ENCODE data around the gene FAM174C. TPM values are rescaled to one million over a fixed set of nuclear protein-coding genes. Genes with fewer than 3 reads are reported as not detected.
A peak's percentile ranks its signal among the peaks of the same experiment; 100 is the strongest.

Gene FAM174C
- polyA plus RNA-seq, 1 experiment, result 16.6 TPM

- TF ChIP-seq, protein P1, sequence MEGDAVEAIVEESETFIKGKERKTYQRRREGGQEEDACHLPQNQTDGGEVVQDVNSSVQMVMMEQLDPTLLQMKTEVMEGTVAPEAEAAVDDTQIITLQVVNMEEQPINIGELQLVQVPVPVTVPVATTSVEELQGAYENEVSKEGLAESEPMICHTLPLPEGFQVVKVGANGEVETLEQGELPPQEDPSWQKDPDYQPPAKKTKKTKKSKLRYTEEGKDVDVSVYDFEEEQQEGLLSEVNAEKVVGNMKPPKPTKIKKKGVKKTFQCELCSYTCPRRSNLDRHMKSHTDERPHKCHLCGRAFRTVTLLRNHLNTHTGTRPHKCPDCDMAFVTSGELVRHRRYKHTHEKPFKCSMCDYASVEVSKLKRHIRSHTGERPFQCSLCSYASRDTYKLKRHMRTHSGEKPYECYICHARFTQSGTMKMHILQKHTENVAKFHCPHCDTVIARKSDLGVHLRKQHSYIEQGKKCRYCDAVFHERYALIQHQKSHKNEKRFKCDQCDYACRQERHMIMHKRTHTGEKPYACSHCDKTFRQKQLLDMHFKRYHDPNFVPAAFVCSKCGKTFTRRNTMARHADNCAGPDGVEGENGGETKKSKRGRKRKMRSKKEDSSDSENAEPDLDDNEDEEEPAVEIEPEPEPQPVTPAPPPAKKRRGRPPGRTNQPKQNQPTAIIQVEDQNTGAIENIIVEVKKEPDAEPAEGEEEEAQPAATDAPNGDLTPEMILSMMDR (IDR thresholded peaks at IDR 0.05; ENCODE audit: low read depth, low read length), result no peak
- POLR2A ChIA-PET, result interaction anchor here (0.6 to 7.1 kb wide), 39 partner anchors 8 to 885 kb away, joined by 3 to 241 read pairs (median 5); partner anchors contain the start of genes ATP5F1D, CNN2, DAZAP1 and RNU6-2
- peak overlapping the region; percentile 94 for H3K27ac ChIP-seq (ENCODE audit: low read depth, low read length)
- no peaks in the 10 kb centered on the region for H3K27me3 ChIP-seq (ENCODE audit: control insufficient read depth, insufficient read depth, low read length)
- H3K4me3 ChIP-seq (ENCODE audit: low read depth, low read length), result peak overlapping the region; percentile 94
- no peak for DNase-seq (ENCODE audit: low read depth, low spot score)
- CTCF ChIA-PET, result interaction anchor here (5.0 kb wide), 1 partner anchor 26 kb away, joined by 224 read pairs; the partner anchor contains the start of gene ATP5F1D
- peaks cover 9% of the 10 kb centered on the region; the same call in 1 of the 2 replicates for H3K9me3 ChIP-seq (ENCODE audit: control insufficient read depth, insufficient read depth, low read length)
Measured at GRCh38 chr19:1269478-1270212, 5.7 kb upstream of the FAM174C start.

DNA sequence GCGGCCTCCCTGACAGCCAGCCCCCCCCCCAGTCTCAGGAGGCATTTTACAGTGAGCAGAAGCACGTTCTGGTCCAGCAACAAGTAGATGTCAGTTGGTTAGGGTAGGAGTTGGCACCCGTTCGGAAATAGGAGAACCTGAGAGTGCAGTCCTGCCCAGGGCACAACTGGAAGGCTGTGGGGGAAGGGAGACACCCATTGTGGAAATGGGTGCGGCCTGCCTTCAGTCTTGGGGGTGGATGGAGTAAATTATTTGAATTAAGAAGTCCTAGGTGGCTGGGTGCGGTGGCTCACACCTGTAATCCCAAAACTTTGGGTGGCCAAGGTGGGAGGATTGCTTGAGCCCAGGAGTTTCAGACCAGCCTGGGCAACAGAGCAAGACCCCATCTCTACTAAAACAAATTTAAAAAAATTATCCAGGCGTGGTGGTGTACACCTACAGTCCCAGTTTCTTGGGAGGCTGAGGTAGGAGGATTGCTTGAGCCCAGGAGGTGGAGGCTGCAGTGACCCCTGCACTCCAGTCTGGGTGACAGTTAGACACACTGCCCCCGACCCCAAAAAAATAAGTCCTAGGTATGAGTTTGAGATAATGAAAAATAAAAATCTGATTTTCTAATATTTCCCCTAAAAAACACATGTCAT lies 5.0 kb upstream of the FAM174C start:
- Histone ChIP-seq H3K9me3 (ENCODE audit: control insufficient read depth, insufficient read depth, low read length) (peaks cover 12% of the 10 kb centered on the region; the same call in 1 of the 2 replicates), H3K4me3 (ENCODE audit: low read depth, low read length) (peak overlapping the region; percentile 94), H3K27ac (ENCODE audit: low read depth, low read length) (peak overlapping the region; percentile 94), H3K27me3 (ENCODE audit: control insufficient read depth, insufficient read depth, low read length) (no peaks in the 10 kb centered on the region)
- CTCF ChIA-PET, result no interaction called here
- POLR2A ChIA-PET, result interaction anchor here (0.8 to 7.1 kb wide), 3 partner anchors 14 to 26 kb away, joined by 4 to 241 read pairs (median 237); no protein-coding TSS in a partner anchor
- DNase-seq (ENCODE audit: low read depth, low spot score), result no peak
- TF ChIP-seq, protein P1 (IDR thresholded peaks at IDR 0.05; ENCODE audit: low read depth, low read length), result no peak

DNA sequence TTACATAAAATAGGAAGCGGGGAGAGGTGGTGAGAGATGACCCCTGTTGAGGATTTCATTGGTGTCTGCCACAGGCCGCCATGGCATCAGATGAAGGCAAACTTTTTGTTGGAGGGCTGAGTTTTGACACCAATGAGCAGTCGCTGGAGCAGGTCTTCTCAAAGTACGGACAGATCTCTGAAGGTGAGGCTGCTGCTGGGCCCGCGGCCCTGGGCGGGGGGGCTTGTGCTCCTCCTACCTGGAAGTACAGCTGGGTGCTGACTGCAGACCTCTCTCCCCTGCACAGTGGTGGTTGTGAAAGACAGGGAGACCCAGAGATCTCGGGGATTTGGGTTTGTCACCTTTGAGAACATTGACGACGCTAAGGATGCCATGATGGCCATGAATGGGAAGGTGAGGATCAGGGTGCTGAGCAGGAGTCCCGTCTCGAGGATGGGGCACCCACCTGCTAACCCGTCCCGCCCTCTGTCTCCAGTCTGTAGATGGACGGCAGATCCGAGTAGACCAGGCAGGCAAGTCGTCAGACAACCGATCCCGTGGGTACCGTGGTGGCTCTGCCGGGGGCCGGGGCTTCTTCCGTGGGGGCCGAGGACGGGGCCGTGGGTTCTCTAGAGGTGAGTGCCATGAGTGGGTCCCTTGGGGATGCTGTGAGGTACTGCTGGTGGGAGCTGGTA lies 4.3 kb upstream of the FAM174C start:
- POLR2A ChIA-PET, result interaction anchor here (1.5 kb wide), 1 partner anchor 27 kb away, joined by 5 read pairs; no protein-coding TSS in a partner anchor
- TF ChIP-seq, protein P1 (IDR thresholded peaks at IDR 0.05; ENCODE audit: low read depth, low read length), result no peak
- H3K27me3 ChIP-seq (ENCODE audit: control insufficient read depth, insufficient read depth, low read length), result no peaks in the 10 kb centered on the region
- DNase-seq (ENCODE audit: low read depth, low spot score), result no peak
- peaks cover 12% of the 10 kb centered on the region; the same call in 1 of the 2 replicates for H3K9me3 ChIP-seq (ENCODE audit: control insufficient read depth, insufficient read depth, low read length)
- H3K27ac ChIP-seq (ENCODE audit: low read depth, low read length), result peak overlapping the region; percentile 94
- peak overlapping the region; percentile 94 for H3K4me3 ChIP-seq (ENCODE audit: low read depth, low read length)
- CTCF ChIA-PET, result no interaction called here

DNA sequence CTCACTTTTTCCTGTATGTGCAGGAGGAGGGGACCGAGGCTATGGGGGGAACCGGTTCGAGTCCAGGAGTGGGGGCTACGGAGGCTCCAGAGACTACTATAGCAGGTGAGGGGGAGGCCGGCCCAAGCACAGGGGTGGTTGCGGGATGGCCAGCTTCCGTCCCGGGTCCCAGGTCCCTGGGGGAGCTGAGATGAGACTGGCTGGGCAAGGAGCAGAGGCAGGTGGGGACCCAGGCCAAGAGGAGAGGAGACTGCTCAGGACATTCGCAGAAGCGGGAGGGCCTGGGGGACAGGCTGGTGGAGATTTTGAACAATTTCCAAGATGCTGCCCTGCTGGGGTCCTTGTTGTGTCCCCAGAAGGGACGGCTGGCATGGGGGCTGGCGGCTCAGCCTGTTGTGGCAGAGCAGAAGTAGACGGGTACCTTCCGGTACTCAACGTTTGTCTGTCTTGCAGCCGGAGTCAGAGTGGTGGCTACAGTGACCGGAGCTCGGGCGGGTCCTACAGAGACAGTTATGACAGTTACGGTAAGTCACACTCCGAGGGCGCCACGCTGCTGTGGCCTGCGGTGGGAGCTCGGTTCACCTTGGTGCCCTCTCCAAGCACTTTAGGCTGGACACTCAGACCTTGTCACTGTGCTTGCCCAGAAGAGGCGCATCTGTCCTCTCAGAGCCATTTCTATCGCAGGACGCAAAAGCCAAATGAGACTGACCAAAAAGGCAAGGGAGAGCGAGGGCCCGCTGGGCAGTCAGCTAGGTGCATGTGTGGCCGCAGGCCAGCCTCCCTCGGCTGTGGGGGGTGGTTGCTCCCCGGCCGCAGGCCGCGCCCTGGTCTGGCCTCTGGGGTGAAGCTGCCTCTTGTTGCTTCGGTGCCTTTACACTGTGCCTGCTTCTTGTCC lies 3.6 kb upstream of the FAM174C start:
- TF ChIP-seq, protein P1 (IDR thresholded peaks at IDR 0.05; ENCODE audit: low read depth, low read length), result no peak
- no peak for DNase-seq (ENCODE audit: low read depth, low spot score)

More for the DNA sequence above, 3.6 kb upstream of the FAM174C start:
- CTCF ChIA-PET, result interaction anchor here (2.6 kb wide), 1 partner anchor 28 kb away, joined by 12 read pairs; no protein-coding TSS in a partner anchor
- Histone ChIP-seq H3K9me3 (ENCODE audit: control insufficient read depth, insufficient read depth, low read length) (peaks cover 12% of the 10 kb centered on the region; the same call in 1 of the 2 replicates), H3K27me3 (ENCODE audit: control insufficient read depth, insufficient read depth, low read length) (no peaks in the 10 kb centered on the region), H3K4me3 (ENCODE audit: low read depth, low read length) (peak overlapping the region; percentile 5; the same call in 1 of the 2 replicates), H3K27ac (ENCODE audit: low read depth, low read length) (no peak overlapping the region)
- POLR2A ChIA-PET, result interaction anchor here (0.6 to 2.5 kb wide), 4 partner anchors 8 to 1204 kb away, joined by 3 to 13 read pairs (median 6); partner anchors contain the start of gene GADD45B
